Endothelial cell of umbilical vein (primary cell): Measurements from ENCODE around the gene RBM17. TPM values are rescaled to one million over a fixed set of nuclear protein-coding genes. Genes with fewer than 3 reads are reported as not detected.

ENCODE experiments used
- BruUV-seq: library from RNA; stranded (reverse); fragments of 400-500 nt; replicated peaks from 2 replicates; lab custom pipeline; 2021; lab: Mats Ljungman, UMichigan
- CTCF ChIA-PET: fragments of 300-600, 350-600 bp; sonication (Branson Sonifier 250); formaldehyde crosslinking; loops from one replicate; lab custom pipeline; 2021; ENCODE audit warnings: antibody characterized with exemption, inconsistent platforms; lab: Charles Lee
- POLR2A ChIA-PET: fragments of 300-600, 350-600 bp; sonication (Branson Sonifier 250); formaldehyde crosslinking; loops from one replicate; lab custom pipeline; 2021; ENCODE audit warnings: antibody characterized with exemption, inconsistent platforms; lab: Charles Lee
- DNase-seq: peaks from one replicate; pipeline ENCODE4 v3.0.0-alpha.2; 2011; ENCODE audit warnings: low read depth, low spot score
- FAIRE-seq: peaks from 2 replicates; lab custom pipeline; 2011; peaks lifted over from hg19 to GRCh38; lab: Jason Lieb, UNC
- H2AFZ ChIP-seq: 2 replicates; pipeline ENCODE4 v1.6.0; 2012; ENCODE audit warnings: low read depth, low read length, control low read depth, inconsistent platforms
- H3K27ac ChIP-seq: 2 replicates; pipeline ENCODE4 v1.5.1; 2011; ENCODE audit warnings: low read depth, mild to moderate bottlenecking, control low read depth, low read length, moderate library complexity; ENCODE audit not compliant: insufficient read depth
- H3K27me3 ChIP-seq, 2 experiments: 2 replicates each; pipeline versions ENCODE4 v1.6.0 to v1.6.1; 2011; ENCODE audit warnings: low read length in 2 of 2, mixed read lengths in 1 of 2; ENCODE audit not compliant: control insufficient read depth in 2 of 2, insufficient read depth in 2 of 2
- H3K36me3 ChIP-seq, 2 experiments: 2 replicates in 1 of 2; 3 replicates in 1 of 2; pipeline ENCODE4 v1.5.1; 2011; ENCODE audit warnings: low read length in 2 of 2, mild to moderate bottlenecking in 1 of 2, moderate library complexity in 1 of 2; ENCODE audit not compliant: control insufficient read depth in 2 of 2, insufficient read depth in 2 of 2; ENCODE audit errors: extremely low read depth in 1 of 2
- H3K4me1 ChIP-seq: 3 replicates; pipeline ENCODE4 v1.5.1; 2011; ENCODE audit warnings: mild to moderate bottlenecking, low read length; ENCODE audit not compliant: control insufficient read depth, insufficient read depth; ENCODE audit errors: extremely low read depth
- H3K4me2 ChIP-seq: 2 replicates; pipeline ENCODE4 v1.6.1; 2011; ENCODE audit warnings: low read length, control low read depth, mixed read lengths; ENCODE audit not compliant: insufficient read depth
- H3K4me3 ChIP-seq, 3 experiments: fragments of 200-600 bp in 1 of 3; sonication (generic), shearing (Covaris generic) in 1 of 3; replicated peaks in 1 of 3; 2 replicates each; pipeline ENCODE4 v1.5.1; 2011 to 2016; ENCODE audit warnings: control low read depth in 3 of 3, low read length in 3 of 3, mild to moderate bottlenecking in 2 of 3, inconsistent platforms in 1 of 3, low read depth in 1 of 3, moderate library complexity in 1 of 3; ENCODE audit not compliant: insufficient read depth in 1 of 3
- H3K79me2 ChIP-seq: 2 replicates; pipeline ENCODE4 v1.6.0; 2012; ENCODE audit warnings: low read length, inconsistent platforms; ENCODE audit not compliant: control insufficient read depth, insufficient read depth
- H3K9ac ChIP-seq: replicated peaks from 2 replicates; pipeline ENCODE3; 2011; ENCODE audit warnings: low read length, control low read depth; ENCODE audit not compliant: insufficient read depth; ENCODE audit errors: extremely low read depth
- H3K9me1 ChIP-seq: replicated peaks from 3 replicates; pipeline ENCODE4 v1.6.0; 2011; ENCODE audit warnings: mild to moderate bottlenecking, low read length; ENCODE audit not compliant: control insufficient read depth, insufficient read depth; ENCODE audit errors: extremely low read depth
- H3K9me3 ChIP-seq: replicated peaks from 2 replicates; pipeline ENCODE4 v1.5.1; 2012; ENCODE audit warnings: low read length, inconsistent platforms; ENCODE audit not compliant: control insufficient read depth, insufficient read depth
- H4K20me1 ChIP-seq: replicated peaks from 2 replicates; pipeline ENCODE3; 2011; ENCODE audit warnings: mild to moderate bottlenecking, low read length; ENCODE audit not compliant: control insufficient read depth, insufficient read depth; ENCODE audit errors: extremely low read depth
- EZH2 ChIP-seq: IDR thresholded peaks from 2 replicates; pipeline ENCODE4 v1.6.1; 2012; ENCODE audit warnings: borderline replicate concordance, low read depth, mild to moderate bottlenecking, moderate library complexity, low read length, inconsistent platforms; ENCODE audit not compliant: severe bottlenecking
- FOS ChIP-seq: IDR thresholded peaks from 2 replicates; pipeline ENCODE4 v1.6.1; 2011; ENCODE audit warnings: mild to moderate bottlenecking, low read length, moderate library complexity, borderline replicate concordance; ENCODE audit not compliant: insufficient read depth
- GATA2 ChIP-seq: IDR thresholded peaks from 2 replicates; pipeline ENCODE4 v1.7.0; 2011; ENCODE audit warnings: low read depth, mild to moderate bottlenecking, moderate library complexity, mixed read lengths, low read length; ENCODE audit not compliant: insufficient read length, insufficient read depth
- JUN ChIP-seq: IDR thresholded peaks from 2 replicates; pipeline ENCODE4 v1.6.1; 2011; ENCODE audit warnings: borderline replicate concordance, low read depth; ENCODE audit not compliant: insufficient read length, insufficient read depth
- MYC ChIP-seq: IDR thresholded peaks from one replicate; pipeline ENCODE4 v1.6.1; 2011; ENCODE audit warnings: mild to moderate bottlenecking, low read depth, low read length
- POLR2A ChIP-seq: IDR thresholded peaks from 2 replicates; pipeline ENCODE4 v1.6.1; 2012; ENCODE audit warnings: low read depth, mild to moderate bottlenecking, control low read depth, low read length
- POLR2AphosphoS5 ChIP-seq: IDR thresholded peaks from 2 replicates; pipeline ENCODE4 v1.6.1; 2012; ENCODE audit warnings: low read depth, mild to moderate bottlenecking, control low read depth, low read length, moderate library complexity; ENCODE audit not compliant: insufficient read depth
- dilution Hi-C: fragments of 300-500 bp; cut with MboI; formaldehyde crosslinking; loops from one replicate; pipeline ENCODE4 v1.15.0; 2019; ENCODE audit warnings: low sequenced_read_pairs; ENCODE audit not compliant: extremely low pct_ligation_motif_present
- intact Hi-C: fragments of 100-400 bp; cut with micrococcal nuclease; formaldehyde crosslinking; loops from one replicate; pipeline ENCODE4 v1.10.0; 2022
- polyA plus RNA-seq, 4 experiments: library from polyadenylated mRNA; depleted of rRNA in 3 of 4; stranded (reverse) in 3 of 4; unstranded in 1 of 4; fragments of >200 nt; gene quantifications; 2 replicates each; pipeline versions ENCODE4 v1.2.1 to v1.2.3, GENCODE V29; 2011 to 2012; ENCODE audit warnings: missing spikeins in 1 of 4
- total RNA-seq: library from RNA; stranded (reverse); gene quantifications from 2 replicates; pipeline ENCODE4 v1.2.3, GENCODE V29; 2021
- TF ChIP-seq, protein P1 (sequence below): IDR thresholded peaks from 2 replicates; pipeline ENCODE4 v1.6.1; 2011; ENCODE audit not compliant: insufficient read depth, insufficient read length
- TF ChIP-seq, protein P2 (sequence below), 2 donors: IDR thresholded peaks; 1 replicate in 1 of 2; 2 replicates in 1 of 2; pipeline ENCODE4 v1.5.1; 2011; ENCODE audit warnings: low read length in 2 of 2, mild to moderate bottlenecking in 2 of 2, moderate library complexity in 2 of 2, control low read depth in 1 of 2, inconsistent platforms in 1 of 2, low read depth in 1 of 2; ENCODE audit not compliant: insufficient read depth in 1 of 2; ENCODE audit errors: extremely low read depth in 1 of 2

The RBM17 gene
- total and polyA plus RNA-seq, 2 donors (not counting 3 experiments of a cell fraction or from before 2014, with no cell fraction given): 23.1 to 148 TPM

DNA sequence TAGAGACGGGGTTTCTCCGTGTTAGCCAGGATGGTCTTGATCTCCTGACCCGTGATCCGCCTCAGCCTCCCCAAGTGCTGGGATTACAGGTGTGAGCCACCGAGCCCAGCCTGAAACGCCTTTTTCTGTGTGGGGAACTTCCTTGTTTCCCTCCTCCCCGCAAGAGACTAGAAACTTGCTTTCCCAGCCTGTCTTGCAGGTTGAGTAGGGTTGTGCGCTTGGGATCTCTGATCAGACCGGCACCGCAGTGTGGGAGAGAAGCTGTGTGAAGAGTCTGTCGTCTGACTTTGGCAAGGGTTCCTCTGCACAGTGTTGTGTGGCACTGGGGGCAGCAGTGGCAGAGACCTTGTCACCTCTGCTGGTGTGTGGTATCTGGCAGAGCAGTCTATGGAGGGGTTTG is 28.9 kb downstream of the RBM17 start:
- Histone ChIP-seq H3K79me2 (no peaks in the 10 kb centered on the region), H3K9me3 (no peaks in the 10 kb centered on the region), H4K20me1 (no peaks in the 10 kb centered on the region), H3K27me3 (no peaks in the 10 kb centered on the region), H3K9me1 (no peaks in the 10 kb centered on the region), H3K4me3 (no peak overlapping the region), H3K4me2 (no peak overlapping the region), H3K36me3 (peaks cover 11 to 17% of the 10 kb centered on the region in 2 experiments), H3K4me1 (peaks cover 13% of the 10 kb centered on the region), H2AFZ (no peak overlapping the region), H3K27ac (no peak overlapping the region), H3K9ac (no peak overlapping the region)
- FAIRE-seq (no peak), DNase-seq (no peak)
- TF ChIP-seq FOS (no peak), POLR2A (no peak), JUN (no peak), MYC (no peak), POLR2AphosphoS5 (no peak), EZH2 (no peak), GATA2 (no peak)
- TF ChIP-seq, protein P1, sequence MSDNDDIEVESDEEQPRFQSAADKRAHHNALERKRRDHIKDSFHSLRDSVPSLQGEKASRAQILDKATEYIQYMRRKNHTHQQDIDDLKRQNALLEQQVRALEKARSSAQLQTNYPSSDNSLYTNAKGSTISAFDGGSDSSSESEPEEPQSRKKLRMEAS: no peak
- TF ChIP-seq, protein P2, sequence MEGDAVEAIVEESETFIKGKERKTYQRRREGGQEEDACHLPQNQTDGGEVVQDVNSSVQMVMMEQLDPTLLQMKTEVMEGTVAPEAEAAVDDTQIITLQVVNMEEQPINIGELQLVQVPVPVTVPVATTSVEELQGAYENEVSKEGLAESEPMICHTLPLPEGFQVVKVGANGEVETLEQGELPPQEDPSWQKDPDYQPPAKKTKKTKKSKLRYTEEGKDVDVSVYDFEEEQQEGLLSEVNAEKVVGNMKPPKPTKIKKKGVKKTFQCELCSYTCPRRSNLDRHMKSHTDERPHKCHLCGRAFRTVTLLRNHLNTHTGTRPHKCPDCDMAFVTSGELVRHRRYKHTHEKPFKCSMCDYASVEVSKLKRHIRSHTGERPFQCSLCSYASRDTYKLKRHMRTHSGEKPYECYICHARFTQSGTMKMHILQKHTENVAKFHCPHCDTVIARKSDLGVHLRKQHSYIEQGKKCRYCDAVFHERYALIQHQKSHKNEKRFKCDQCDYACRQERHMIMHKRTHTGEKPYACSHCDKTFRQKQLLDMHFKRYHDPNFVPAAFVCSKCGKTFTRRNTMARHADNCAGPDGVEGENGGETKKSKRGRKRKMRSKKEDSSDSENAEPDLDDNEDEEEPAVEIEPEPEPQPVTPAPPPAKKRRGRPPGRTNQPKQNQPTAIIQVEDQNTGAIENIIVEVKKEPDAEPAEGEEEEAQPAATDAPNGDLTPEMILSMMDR (IDR thresholded peaks at IDR 0.05; ENCODE audit: extremely low read depth in 1 of 2, insufficient read depth in 1 of 2, low read depth in 1 of 2, low read length in 2 of 2): no peak
- BruUV-seq: no TSS peak
- dilution Hi-C loops (no loop called here), intact Hi-C loops (no loop called here)
- ChIA-PET POLR2A (no interaction called here), CTCF (interaction anchor here (0.6 to 1.8 kb wide), 3 partner anchors 33 to 289 kb away, joined by 3 read pairs; no protein-coding TSS in a partner anchor)
